ENCODE results near the gene CUEDC2. TPM values are rescaled to one million over a fixed set of nuclear protein-coding genes. Genes with fewer than 3 reads are reported as not detected.

CUEDC2 gene
- total and polyA plus RNA-seq, 4 donors = 14.4 to 36.1 (median 24.1) TPM

- peak overlapping the region; percentile 47 to 85 for H3K27ac ChIP-seq (ENCODE audit: low read depth in 1 of 2, low read length in 2 of 2)
- peaks cover 0 to 35% (median 28%) of the 10 kb centered on the region in 4 donors for H3K4me1 ChIP-seq (ENCODE audit: control insufficient read depth in 4 of 4, insufficient read depth in 4 of 4, low read length in 3 of 4)
- H3K4me3 ChIP-seq (ENCODE audit: low read depth in 1 of 3, low read length in 3 of 3) = no peak overlapping the region
Measured at GRCh38 chr10:102434394-102435132, 2.2 kb upstream of the CUEDC2 start.

DNA sequence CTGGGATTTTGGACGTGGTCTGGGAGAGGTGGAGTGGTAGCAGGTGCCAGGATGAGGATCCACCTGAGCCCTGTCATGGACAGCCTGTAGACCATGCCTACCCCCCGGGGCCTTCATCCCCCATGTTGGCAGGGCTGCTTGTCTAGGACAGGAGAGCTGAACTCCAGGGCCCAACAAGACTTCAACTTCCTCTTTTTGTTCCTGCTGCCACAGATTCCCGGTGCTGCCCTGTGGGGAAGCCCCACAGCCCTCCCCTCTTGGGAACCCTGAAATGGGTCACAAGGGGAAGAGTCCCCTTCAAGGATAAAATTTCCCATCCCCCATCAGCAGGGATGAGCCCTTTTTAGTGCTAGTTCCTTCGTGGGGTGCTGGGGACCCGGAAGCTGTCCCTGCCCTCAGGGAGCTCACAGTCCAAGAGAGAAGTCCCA, 1.3 kb upstream of the CUEDC2 start:
- no peak for DNase-seq (ENCODE audit: low spot score)
- WGBS = 71% methylated on average over 5 of the region's 5 CpGs
- Histone ChIP-seq H3K9me3 (ENCODE audit: control insufficient read depth in 4 of 4, low read length in 3 of 4) (no peaks in the 10 kb centered on the region), H3K4me1 (ENCODE audit: control insufficient read depth in 4 of 4, insufficient read depth in 4 of 4, low read length in 3 of 4) (peaks cover 0 to 35% (median 28%) of the 10 kb centered on the region in 4 donors), H3K36me3 (ENCODE audit: control insufficient read depth in 4 of 4, insufficient read depth in 3 of 4, low read depth in 1 of 4, low read length in 3 of 4) (no peaks in the 10 kb centered on the region), H3K9ac (ENCODE audit: low read depth in 1 of 2, low read length in 2 of 2) (no peak overlapping the region), H3K4me3 (ENCODE audit: low read depth in 1 of 3, low read length in 3 of 3) (no peak overlapping the region), H3K27me3 (ENCODE audit: control insufficient read depth in 4 of 4, insufficient read depth in 4 of 4, low read length in 3 of 4) (no peaks in the 10 kb centered on the region), H3K27ac (ENCODE audit: low read depth in 1 of 2, low read length in 2 of 2) (peak overlapping the region; percentile 42 to 85)
- TF ChIP-seq EGR1 (IDR thresholded peaks at IDR 0.05; ENCODE audit: low read depth in 2 of 2) (no peak), FOXA1 (IDR thresholded peaks at IDR 0.05) (no peak), ATF3 (IDR thresholded peaks at IDR 0.05) (no peak), MAX (IDR thresholded peaks at IDR 0.05) (no peak), RAD21 (IDR thresholded peaks at IDR 0.05) (no peak), HNF4A (conservative IDR thresholded peaks at IDR 0.05) (no peak)
- TF ChIP-seq, protein P1, sequence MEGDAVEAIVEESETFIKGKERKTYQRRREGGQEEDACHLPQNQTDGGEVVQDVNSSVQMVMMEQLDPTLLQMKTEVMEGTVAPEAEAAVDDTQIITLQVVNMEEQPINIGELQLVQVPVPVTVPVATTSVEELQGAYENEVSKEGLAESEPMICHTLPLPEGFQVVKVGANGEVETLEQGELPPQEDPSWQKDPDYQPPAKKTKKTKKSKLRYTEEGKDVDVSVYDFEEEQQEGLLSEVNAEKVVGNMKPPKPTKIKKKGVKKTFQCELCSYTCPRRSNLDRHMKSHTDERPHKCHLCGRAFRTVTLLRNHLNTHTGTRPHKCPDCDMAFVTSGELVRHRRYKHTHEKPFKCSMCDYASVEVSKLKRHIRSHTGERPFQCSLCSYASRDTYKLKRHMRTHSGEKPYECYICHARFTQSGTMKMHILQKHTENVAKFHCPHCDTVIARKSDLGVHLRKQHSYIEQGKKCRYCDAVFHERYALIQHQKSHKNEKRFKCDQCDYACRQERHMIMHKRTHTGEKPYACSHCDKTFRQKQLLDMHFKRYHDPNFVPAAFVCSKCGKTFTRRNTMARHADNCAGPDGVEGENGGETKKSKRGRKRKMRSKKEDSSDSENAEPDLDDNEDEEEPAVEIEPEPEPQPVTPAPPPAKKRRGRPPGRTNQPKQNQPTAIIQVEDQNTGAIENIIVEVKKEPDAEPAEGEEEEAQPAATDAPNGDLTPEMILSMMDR (IDR thresholded peaks at IDR 0.05; ENCODE audit: low read depth, low read length, missing input control) = no peak
- TF ChIP-seq, protein P2, sequence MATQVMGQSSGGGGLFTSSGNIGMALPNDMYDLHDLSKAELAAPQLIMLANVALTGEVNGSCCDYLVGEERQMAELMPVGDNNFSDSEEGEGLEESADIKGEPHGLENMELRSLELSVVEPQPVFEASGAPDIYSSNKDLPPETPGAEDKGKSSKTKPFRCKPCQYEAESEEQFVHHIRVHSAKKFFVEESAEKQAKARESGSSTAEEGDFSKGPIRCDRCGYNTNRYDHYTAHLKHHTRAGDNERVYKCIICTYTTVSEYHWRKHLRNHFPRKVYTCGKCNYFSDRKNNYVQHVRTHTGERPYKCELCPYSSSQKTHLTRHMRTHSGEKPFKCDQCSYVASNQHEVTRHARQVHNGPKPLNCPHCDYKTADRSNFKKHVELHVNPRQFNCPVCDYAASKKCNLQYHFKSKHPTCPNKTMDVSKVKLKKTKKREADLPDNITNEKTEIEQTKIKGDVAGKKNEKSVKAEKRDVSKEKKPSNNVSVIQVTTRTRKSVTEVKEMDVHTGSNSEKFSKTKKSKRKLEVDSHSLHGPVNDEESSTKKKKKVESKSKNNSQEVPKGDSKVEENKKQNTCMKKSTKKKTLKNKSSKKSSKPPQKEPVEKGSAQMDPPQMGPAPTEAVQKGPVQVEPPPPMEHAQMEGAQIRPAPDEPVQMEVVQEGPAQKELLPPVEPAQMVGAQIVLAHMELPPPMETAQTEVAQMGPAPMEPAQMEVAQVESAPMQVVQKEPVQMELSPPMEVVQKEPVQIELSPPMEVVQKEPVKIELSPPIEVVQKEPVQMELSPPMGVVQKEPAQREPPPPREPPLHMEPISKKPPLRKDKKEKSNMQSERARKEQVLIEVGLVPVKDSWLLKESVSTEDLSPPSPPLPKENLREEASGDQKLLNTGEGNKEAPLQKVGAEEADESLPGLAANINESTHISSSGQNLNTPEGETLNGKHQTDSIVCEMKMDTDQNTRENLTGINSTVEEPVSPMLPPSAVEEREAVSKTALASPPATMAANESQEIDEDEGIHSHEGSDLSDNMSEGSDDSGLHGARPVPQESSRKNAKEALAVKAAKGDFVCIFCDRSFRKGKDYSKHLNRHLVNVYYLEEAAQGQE (IDR thresholded peaks at IDR 0.05) = no peak

More at GRCh38 chr10:102434394-102435132, 2.2 kb upstream of the CUEDC2 start:
- WGBS = 41% methylated on average over 9 of the region's 9 CpGs
- DNase-seq (ENCODE audit: low spot score) = no peak
- TF ChIP-seq, protein P1 (IDR thresholded peaks at IDR 0.05; ENCODE audit: low read depth, low read length, missing input control) = no peak
- TF ChIP-seq, protein P2 (IDR thresholded peaks at IDR 0.05) = no peak
- no peak for TF ChIP-seq GABPA (IDR thresholded peaks at IDR 0.05 in 1 of 2, conservative IDR thresholded peaks at IDR 0.05 in 1 of 2)
- TF ChIP-seq RAD21 (IDR thresholded peaks at IDR 0.05) = no peak
- no peak for TF ChIP-seq HNF4G (IDR thresholded peaks at IDR 0.05)
- no peak for TF ChIP-seq NR2F2 (IDR thresholded peaks at IDR 0.05)
- TF ChIP-seq FOXA2 (IDR thresholded peaks at IDR 0.05) = no peak
- TF ChIP-seq JUND (IDR thresholded peaks at IDR 0.05) = no peak
- no peak for TF ChIP-seq ATF3 (IDR thresholded peaks at IDR 0.05)
- no peak for TF ChIP-seq YY1 (IDR thresholded peaks at IDR 0.05)
- TF ChIP-seq SP1 (IDR thresholded peaks at IDR 0.05) = no peak
- TF ChIP-seq HNF4A (conservative IDR thresholded peaks at IDR 0.05) = no peak
- no peak for TF ChIP-seq FOXA1 (IDR thresholded peaks at IDR 0.05)
- TF ChIP-seq EGR1 (IDR thresholded peaks at IDR 0.05; ENCODE audit: low read depth in 2 of 2) = no peak
- Histone ChIP-seq H3K27me3 (ENCODE audit: control insufficient read depth in 4 of 4, insufficient read depth in 4 of 4, low read length in 3 of 4) (no peaks in the 10 kb centered on the region), H3K9me3 (ENCODE audit: control insufficient read depth in 4 of 4, low read length in 3 of 4) (no peaks in the 10 kb centered on the region), H3K9ac (ENCODE audit: low read depth in 1 of 2, low read length in 2 of 2) (no peak overlapping the region), H3K36me3 (ENCODE audit: control insufficient read depth in 4 of 4, insufficient read depth in 3 of 4, low read depth in 1 of 4, low read length in 3 of 4) (no peaks in the 10 kb centered on the region)

Data from liver (tissue), 9 donors.